Measurements from ENCODE around the gene NABP2.

- no peak for TF ChIP-seq CTCF (IDR thresholded peaks at IDR 0.05)
- TF ChIP-seq POLR2A (IDR thresholded peaks at IDR 0.05) = no peak
- no peak for TF ChIP-seq EP300 (IDR thresholded peaks at IDR 0.05)
Observed at GRCh38 chr12:56230432-56231183, 6.5 kb downstream of the NABP2 start.

Measured in ovary (tissue), 3 donors.